ENCODE data around the gene CAVIN1.

DNA sequence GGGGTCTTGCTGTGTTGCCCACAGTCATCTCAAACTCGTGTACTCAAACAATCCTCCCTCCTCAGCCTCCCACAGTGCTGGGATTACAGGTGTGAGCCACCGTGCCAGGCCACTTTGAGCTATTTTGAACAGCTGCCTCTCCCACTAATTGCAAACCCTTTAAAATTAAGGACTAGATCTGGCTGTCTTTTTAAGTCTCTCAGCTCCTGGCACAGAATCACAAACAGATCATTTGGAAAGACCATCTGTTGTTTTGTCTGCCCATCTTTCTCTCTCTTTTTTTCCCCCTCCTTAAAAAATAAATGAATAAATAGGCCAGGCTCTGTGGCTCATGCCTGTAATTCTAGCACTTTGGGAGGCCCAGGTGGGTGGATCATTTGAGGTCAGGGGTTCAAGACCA is 23.9 kb downstream of the CAVIN1 start:
- TF ChIP-seq POLR2A (IDR thresholded peaks at IDR 0.05), result no peak
- TF ChIP-seq, protein P1, sequence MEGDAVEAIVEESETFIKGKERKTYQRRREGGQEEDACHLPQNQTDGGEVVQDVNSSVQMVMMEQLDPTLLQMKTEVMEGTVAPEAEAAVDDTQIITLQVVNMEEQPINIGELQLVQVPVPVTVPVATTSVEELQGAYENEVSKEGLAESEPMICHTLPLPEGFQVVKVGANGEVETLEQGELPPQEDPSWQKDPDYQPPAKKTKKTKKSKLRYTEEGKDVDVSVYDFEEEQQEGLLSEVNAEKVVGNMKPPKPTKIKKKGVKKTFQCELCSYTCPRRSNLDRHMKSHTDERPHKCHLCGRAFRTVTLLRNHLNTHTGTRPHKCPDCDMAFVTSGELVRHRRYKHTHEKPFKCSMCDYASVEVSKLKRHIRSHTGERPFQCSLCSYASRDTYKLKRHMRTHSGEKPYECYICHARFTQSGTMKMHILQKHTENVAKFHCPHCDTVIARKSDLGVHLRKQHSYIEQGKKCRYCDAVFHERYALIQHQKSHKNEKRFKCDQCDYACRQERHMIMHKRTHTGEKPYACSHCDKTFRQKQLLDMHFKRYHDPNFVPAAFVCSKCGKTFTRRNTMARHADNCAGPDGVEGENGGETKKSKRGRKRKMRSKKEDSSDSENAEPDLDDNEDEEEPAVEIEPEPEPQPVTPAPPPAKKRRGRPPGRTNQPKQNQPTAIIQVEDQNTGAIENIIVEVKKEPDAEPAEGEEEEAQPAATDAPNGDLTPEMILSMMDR (IDR thresholded peaks at IDR 0.05 in 8 of 11, conservative IDR thresholded peaks at IDR 0.05 in 3 of 11), result no peak
